NCI-H1417 treated with DMSO at 0.1 percent for 48 hours (cell line): Measurements from ENCODE around the gene TBX2.

ENCODE experiments used
- DNase-seq: peaks from one replicate; lab custom pipeline; 2025; lab: John Stamatoyannopoulos, UW

The TBX2 gene

GRCh38 chr17:61368832-61369450 is 30.7 kb upstream of the TBX2 start:
- DNase-seq = no peak

- no peak for DNase-seq
Measured at GRCh38 chr17:61369751-61370150, 29.9 kb upstream of the TBX2 start.

GRCh38 chr17:61371179-61371578 is 28.5 kb upstream of the TBX2 start:
- no peak for DNase-seq

GRCh38 chr17:61371606-61372005 is 28.0 kb upstream of the TBX2 start:
- no peak for DNase-seq

GRCh38 chr17:61372436-61372835 is 27.2 kb upstream of the TBX2 start:
- DNase-seq = no peak

GRCh38 chr17:61376931-61377838 is 22.5 kb upstream of the TBX2 start:
- no peak for DNase-seq

GRCh38 chr17:61378658-61379456 is 20.8 kb upstream of the TBX2 start:
- DNase-seq = no peak

- DNase-seq = no peak
Measured at GRCh38 chr17:61379457-61380216, 20.0 kb upstream of the TBX2 start.

- no peak for DNase-seq
Measured at GRCh38 chr17:61380217-61380835, 19.3 kb upstream of the TBX2 start.

GRCh38 chr17:61380836-61381525 is 18.7 kb upstream of the TBX2 start:
- no peak for DNase-seq

GRCh38 chr17:61381537-61381936 is 18.1 kb upstream of the TBX2 start:
- no peak for DNase-seq

- no peak for DNase-seq
Measured at GRCh38 chr17:61382796-61383688, 16.6 kb upstream of the TBX2 start.

- no peak for DNase-seq
Measured at GRCh38 chr17:61383689-61384201, 15.9 kb upstream of the TBX2 start.

- DNase-seq = no peak
Measured at GRCh38 chr17:61384354-61384691, 15.3 kb upstream of the TBX2 start.

- DNase-seq = no peak
Measured at GRCh38 chr17:61384692-61385576, 14.7 kb upstream of the TBX2 start.

GRCh38 chr17:61385577-61386236 is 13.9 kb upstream of the TBX2 start:
- DNase-seq = no peak

- DNase-seq = no peak
Measured at GRCh38 chr17:61386251-61386650, 13.4 kb upstream of the TBX2 start.

- DNase-seq = no peak
Measured at GRCh38 chr17:61387011-61387410, 12.6 kb upstream of the TBX2 start.
